ENCODE measurements around the gene WDR19.

WDR19 gene

GRCh38 chr4:39201963-39202362, 19.6 kb downstream of the WDR19 start:
- H3K36me3 ChIP-seq (ENCODE audit: insufficient read depth) = no peaks in the 10 kb centered on the region
- H3K4me2 ChIP-seq = no peak overlapping the region
- no peaks in the 10 kb centered on the region for H3K79me2 ChIP-seq (ENCODE audit: insufficient read depth, low read depth)
- no peaks in the 10 kb centered on the region for H4K20me1 ChIP-seq (ENCODE audit: insufficient read depth)
- H3K9ac ChIP-seq = no peak overlapping the region
- no peak for TF ChIP-seq CTCF (conservative IDR thresholded peaks at IDR 0.05; ENCODE audit: low read depth, low read length)
- no peak overlapping the region for H3K4me3 ChIP-seq (IDR thresholded peaks at IDR 0.05; ENCODE audit: insufficient read depth, low read depth, low read length)
- no peak overlapping the region for H2AFZ ChIP-seq (ENCODE audit: low read depth)
- no peaks in the 10 kb centered on the region for H3K4me1 ChIP-seq (ENCODE audit: low read depth, poor library complexity, severe bottlenecking)
- H3K27ac ChIP-seq = no peak overlapping the region
- no peaks in the 10 kb centered on the region for H3K27me3 ChIP-seq (ENCODE audit: insufficient read depth, low read depth)

- Histone ChIP-seq H3K4me1 (ENCODE audit: low read depth, poor library complexity, severe bottlenecking) (no peaks in the 10 kb centered on the region), H3K9ac (no peak overlapping the region), H3K36me3 (ENCODE audit: insufficient read depth) (no peaks in the 10 kb centered on the region), H3K27ac (no peak overlapping the region), H3K4me2 (no peak overlapping the region), H4K20me1 (ENCODE audit: insufficient read depth) (no peaks in the 10 kb centered on the region), H3K4me3 (IDR thresholded peaks at IDR 0.05; ENCODE audit: insufficient read depth, low read depth, low read length) (no peak overlapping the region), H3K27me3 (ENCODE audit: insufficient read depth, low read depth) (no peaks in the 10 kb centered on the region), H2AFZ (ENCODE audit: low read depth) (no peak overlapping the region), H3K79me2 (ENCODE audit: insufficient read depth, low read depth) (no peaks in the 10 kb centered on the region)
- TF ChIP-seq CTCF (conservative IDR thresholded peaks at IDR 0.05; ENCODE audit: low read depth, low read length) = no peak
Observed at GRCh38 chr4:39204543-39204942, 22.2 kb downstream of the WDR19 start.

- Histone ChIP-seq H3K27me3 (ENCODE audit: insufficient read depth, low read depth) (no peaks in the 10 kb centered on the region), H4K20me1 (ENCODE audit: insufficient read depth) (no peaks in the 10 kb centered on the region), H2AFZ (ENCODE audit: low read depth) (no peak overlapping the region), H3K4me2 (no peak overlapping the region), H3K4me3 (IDR thresholded peaks at IDR 0.05; ENCODE audit: insufficient read depth, low read depth, low read length) (no peak overlapping the region), H3K79me2 (ENCODE audit: insufficient read depth, low read depth) (no peaks in the 10 kb centered on the region), H3K4me1 (ENCODE audit: low read depth, poor library complexity, severe bottlenecking) (no peaks in the 10 kb centered on the region), H3K27ac (no peak overlapping the region), H3K36me3 (ENCODE audit: insufficient read depth) (no peaks in the 10 kb centered on the region), H3K9ac (no peak overlapping the region)
- no peak for TF ChIP-seq CTCF (conservative IDR thresholded peaks at IDR 0.05; ENCODE audit: low read depth, low read length)
Observed at GRCh38 chr4:39205000-39205399, 22.7 kb downstream of the WDR19 start.

GRCh38 chr4:39205476-39205875, 23.1 kb downstream of the WDR19 start:
- H3K79me2 ChIP-seq (ENCODE audit: insufficient read depth, low read depth) = no peaks in the 10 kb centered on the region
- H3K9ac ChIP-seq = no peak overlapping the region
- no peak overlapping the region for H3K27ac ChIP-seq
- no peak overlapping the region for H2AFZ ChIP-seq (ENCODE audit: low read depth)
- no peak for TF ChIP-seq CTCF (conservative IDR thresholded peaks at IDR 0.05; ENCODE audit: low read depth, low read length)
- no peaks in the 10 kb centered on the region for H4K20me1 ChIP-seq (ENCODE audit: insufficient read depth)
- H3K36me3 ChIP-seq (ENCODE audit: insufficient read depth) = no peaks in the 10 kb centered on the region
- H3K4me3 ChIP-seq (IDR thresholded peaks at IDR 0.05; ENCODE audit: insufficient read depth, low read depth, low read length) = no peak overlapping the region
- no peaks in the 10 kb centered on the region for H3K4me1 ChIP-seq (ENCODE audit: low read depth, poor library complexity, severe bottlenecking)
- no peak overlapping the region for H3K4me2 ChIP-seq
- H3K27me3 ChIP-seq (ENCODE audit: insufficient read depth, low read depth) = no peaks in the 10 kb centered on the region

- no peak overlapping the region for H3K4me2 ChIP-seq
- H3K27me3 ChIP-seq (ENCODE audit: insufficient read depth, low read depth) = no peaks in the 10 kb centered on the region
- no peaks in the 10 kb centered on the region for H3K79me2 ChIP-seq (ENCODE audit: insufficient read depth, low read depth)
- H3K36me3 ChIP-seq (ENCODE audit: insufficient read depth) = no peaks in the 10 kb centered on the region
- H3K4me3 ChIP-seq (IDR thresholded peaks at IDR 0.05; ENCODE audit: insufficient read depth, low read depth, low read length) = no peak overlapping the region
- TF ChIP-seq CTCF (conservative IDR thresholded peaks at IDR 0.05; ENCODE audit: low read depth, low read length) = no peak
- no peak overlapping the region for H3K27ac ChIP-seq
- no peak overlapping the region for H2AFZ ChIP-seq (ENCODE audit: low read depth)
- H3K9ac ChIP-seq = no peak overlapping the region
- H4K20me1 ChIP-seq (ENCODE audit: insufficient read depth) = no peaks in the 10 kb centered on the region
- no peaks in the 10 kb centered on the region for H3K4me1 ChIP-seq (ENCODE audit: low read depth, poor library complexity, severe bottlenecking)
Observed at GRCh38 chr4:39227906-39228305, 45.6 kb downstream of the WDR19 start.

All from KMS-11 (cell line).